ENCODE results near the gene ZNF267.

The ZNF267 gene

GRCh38 chr16:31869511-31870201 is 4.0 kb upstream of the ZNF267 start:
- Histone ChIP-seq H3K36me3 (ENCODE audit: low read length) (no peaks in the 10 kb centered on the region), H3K27me3 (ENCODE audit: low read length) (no peaks in the 10 kb centered on the region), H3K4me3 (ENCODE audit: insufficient read depth, low read length, poor library complexity, severe bottlenecking) (peak overlapping the region; percentile 25), H3F3A (ENCODE audit: insufficient read depth) (peaks cover 21% of the 10 kb centered on the region), H3K27ac (ENCODE audit: low read depth, low read length) (0 out of 2 replicates have a peak overlapping the region, but pooled peaks have one; percentile 18), H3K4me2 (ENCODE audit: low read depth, low read length, poor library complexity, severe bottlenecking) (peak overlapping the region; percentile 32), H3K9me3 (ENCODE audit: insufficient read depth, low read length) (no peaks in the 10 kb centered on the region), H2AFZ (ENCODE audit: low read depth, low read length, severe bottlenecking) (peak overlapping the region; percentile 70), H3K9me2 (replicated peaks; ENCODE audit: insufficient read depth, low read length) (no peaks in the 10 kb centered on the region), H4K20me1 (ENCODE audit: low read depth, low read length) (0 out of 2 replicates have a peak, but pooled peaks cover under 1% of the 10 kb centered on the region), H3K79me2 (ENCODE audit: insufficient read depth, low read length) (peaks cover 10% of the 10 kb centered on the region), H3K9ac (ENCODE audit: low read length) (peak overlapping the region; percentile 10; the same call in 1 of the 2 replicates)
- TF ChIP-seq CTCF (IDR thresholded peaks at IDR 0.05; ENCODE audit: insufficient read depth, low read length, poor library complexity, severe bottlenecking) = no peak
- TF ChIP-seq EZH2phosphoT487 (conservative IDR thresholded peaks at IDR 0.05; ENCODE audit: low read length) = no peak

GRCh38 chr16:31870809-31871208 is 2.8 kb upstream of the ZNF267 start:
- H3K9me3 ChIP-seq (ENCODE audit: insufficient read depth, low read length) = no peaks in the 10 kb centered on the region
- H3K79me2 ChIP-seq (ENCODE audit: insufficient read depth, low read length) = peaks cover 21% of the 10 kb centered on the region
- H3K9ac ChIP-seq (ENCODE audit: low read length) = no peak overlapping the region
- no peaks in the 10 kb centered on the region; the same call in 1 of the 2 replicates for H3K36me3 ChIP-seq (ENCODE audit: low read length)
- TF ChIP-seq EZH2phosphoT487 (conservative IDR thresholded peaks at IDR 0.05; ENCODE audit: low read length) (no peak), CTCF (IDR thresholded peaks at IDR 0.05; ENCODE audit: insufficient read depth, low read length, poor library complexity, severe bottlenecking) (no peak)
- no peak overlapping the region for H3K4me3 ChIP-seq (ENCODE audit: insufficient read depth, low read length, poor library complexity, severe bottlenecking)
- H3F3A ChIP-seq (ENCODE audit: insufficient read depth) = peaks cover 21% of the 10 kb centered on the region
- H3K4me2 ChIP-seq (ENCODE audit: low read depth, low read length, poor library complexity, severe bottlenecking) = no peak overlapping the region
- no peaks in the 10 kb centered on the region for H3K27me3 ChIP-seq (ENCODE audit: low read length)
- H3K27ac ChIP-seq (ENCODE audit: low read depth, low read length) = no peak overlapping the region
- H3K9me2 ChIP-seq (replicated peaks; ENCODE audit: insufficient read depth, low read length) = no peaks in the 10 kb centered on the region
- 0 out of 2 replicates have a peak, but pooled peaks cover 11% of the 10 kb centered on the region for H4K20me1 ChIP-seq (ENCODE audit: low read depth, low read length)
- no peak overlapping the region for H2AFZ ChIP-seq (ENCODE audit: low read depth, low read length, severe bottlenecking)

GRCh38 chr16:31871510-31871909 is 2.1 kb upstream of the ZNF267 start:
- Histone ChIP-seq H4K20me1 (ENCODE audit: low read depth, low read length) (0 out of 2 replicates have a peak, but pooled peaks cover 18% of the 10 kb centered on the region), H3F3A (ENCODE audit: insufficient read depth) (peaks cover 21% of the 10 kb centered on the region), H3K9me2 (replicated peaks; ENCODE audit: insufficient read depth, low read length) (no peaks in the 10 kb centered on the region), H2AFZ (ENCODE audit: low read depth, low read length, severe bottlenecking) (no peak overlapping the region), H3K4me3 (ENCODE audit: insufficient read depth, low read length, poor library complexity, severe bottlenecking) (no peak overlapping the region), H3K9ac (ENCODE audit: low read length) (no peak overlapping the region), H3K4me2 (ENCODE audit: low read depth, low read length, poor library complexity, severe bottlenecking) (no peak overlapping the region), H3K36me3 (ENCODE audit: low read length) (no peaks in the 10 kb centered on the region; the same call in 1 of the 2 replicates), H3K9me3 (ENCODE audit: insufficient read depth, low read length) (no peaks in the 10 kb centered on the region), H3K27ac (ENCODE audit: low read depth, low read length) (no peak overlapping the region), H3K27me3 (ENCODE audit: low read length) (no peaks in the 10 kb centered on the region), H3K79me2 (ENCODE audit: insufficient read depth, low read length) (peaks cover 28% of the 10 kb centered on the region)
- TF ChIP-seq EZH2phosphoT487 (conservative IDR thresholded peaks at IDR 0.05; ENCODE audit: low read length) (no peak), CTCF (IDR thresholded peaks at IDR 0.05; ENCODE audit: insufficient read depth, low read length, poor library complexity, severe bottlenecking) (no peak)
